PFSK-1 (cell line): ENCODE data around the gene FEZF2.

ENCODE experiments used
- FOXP2 ChIP-seq: optimal IDR thresholded peaks from 2 replicates; pipeline ENCODE3; 2011; ENCODE audit warnings: borderline replicate concordance, control low read depth, inconsistent platforms; ENCODE audit not compliant: insufficient read depth; ENCODE audit errors: extremely low read length, extremely low read depth
- POLR2AphosphoS5 ChIP-seq: IDR thresholded peaks from 2 replicates; pipeline ENCODE4 v1.6.1; 2012; ENCODE audit warnings: low read depth, mild to moderate bottlenecking, control low read depth, low read length, moderate library complexity
- REST ChIP-seq, 2 experiments: IDR thresholded peaks; 2 replicates each; pipeline versions ENCODE4 v1.6.1 to v1.8.0; 2011 to 2012; ENCODE audit warnings: low read depth in 2 of 2, low read length in 2 of 2, control low read depth in 1 of 2, inconsistent platforms in 1 of 2, mild to moderate bottlenecking in 1 of 2, moderate library complexity in 1 of 2; ENCODE audit not compliant: insufficient read depth in 1 of 2
- SIN3A ChIP-seq: IDR thresholded peaks from 2 replicates; pipeline ENCODE4 v1.6.1; 2012; ENCODE audit warnings: mild to moderate bottlenecking, low read length, moderate library complexity, borderline replicate concordance; ENCODE audit not compliant: insufficient read depth
- TAF1 ChIP-seq: IDR thresholded peaks from 2 replicates; pipeline ENCODE4 v1.6.1; 2012; ENCODE audit warnings: low read length, control low read depth, borderline replicate concordance; ENCODE audit not compliant: insufficient read depth

The FEZF2 gene

GRCh38 chr3:62329971-62330370, 43.4 kb downstream of the FEZF2 start:
- TF ChIP-seq TAF1 (no peak), SIN3A (no peak), REST (IDR thresholded peaks at IDR 0.05; ENCODE audit: insufficient read depth in 1 of 2, low read depth in 2 of 2, low read length in 2 of 2) (no peak), POLR2AphosphoS5 (no peak), FOXP2 (no peak)

- TF ChIP-seq FOXP2 = no peak
Observed at GRCh38 chr3:62325896-62326295, 47.5 kb downstream of the FEZF2 start.

- TF ChIP-seq SIN3A = no peak
- TF ChIP-seq POLR2AphosphoS5 = no peak
- TF ChIP-seq TAF1 = no peak
- no peak for TF ChIP-seq REST (IDR thresholded peaks at IDR 0.05; ENCODE audit: insufficient read depth in 1 of 2, low read depth in 2 of 2, low read length in 2 of 2)
- TF ChIP-seq FOXP2 = no peak
Observed at GRCh38 chr3:62323241-62323640, 50.1 kb downstream of the FEZF2 start.
